ENCODE data around the gene SINHCAF.
A peak's percentile ranks its signal among the peaks of the same experiment; 100 is the strongest.

Gene SINHCAF

GRCh38 chr12:31233061-31233730 lies 92.8 kb downstream of the SINHCAF start:
- no peak overlapping the region for H3K4me2 ChIP-seq (ENCODE audit: low read length, poor library complexity, severe bottlenecking)
- H3K4me3 ChIP-seq (ENCODE audit: insufficient read depth in 1 of 2, low read depth in 1 of 2, low read length in 2 of 2) = no peak overlapping the region
- H3K27ac ChIP-seq (ENCODE audit: low read length, poor library complexity, severe bottlenecking) = no peak overlapping the region
- no peaks in the 10 kb centered on the region for H3K79me1 ChIP-seq (replicated peaks; ENCODE audit: low read length, poor library complexity, severe bottlenecking)
- no peak overlapping the region for H2AK5ac ChIP-seq (ENCODE audit: low read length, severe bottlenecking)
- H3K27me3 ChIP-seq (ENCODE audit: control insufficient read depth in 1 of 2, insufficient read depth in 1 of 2, low read length in 2 of 2) = peaks cover 58 to 73% of the 10 kb centered on the region in 2 experiments
- H3K23ac ChIP-seq (ENCODE audit: low read length in 2 of 2) = no peak overlapping the region
- H2BK120ac ChIP-seq (ENCODE audit: low read depth, low read length) = no peak overlapping the region
- H2BK5ac ChIP-seq (ENCODE audit: low read depth, low read length, poor library complexity, severe bottlenecking) = no peak overlapping the region
- no peak for DNase-seq
- H3K9me3 ChIP-seq (ENCODE audit: control insufficient read depth, low read length) = peaks cover 15% of the 10 kb centered on the region
- 64% methylated on average over 5 of the region's 5 CpGs for WGBS
- no peak overlapping the region for H4K8ac ChIP-seq (ENCODE audit: low read length)
- no peak overlapping the region for H2AFZ ChIP-seq (ENCODE audit: low read depth, low read length)
- H3K4ac ChIP-seq (ENCODE audit: low read depth in 1 of 2, low read length in 2 of 2) = no peak overlapping the region
- no peak overlapping the region for H2BK15ac ChIP-seq (ENCODE audit: low read depth, poor library complexity, severe bottlenecking)
- peak overlapping the region in 1 of 2 experiments; percentile 35 for H3K14ac ChIP-seq (ENCODE audit: low read length in 2 of 2)
- H3K9ac ChIP-seq (ENCODE audit: low read length) = no peak overlapping the region
- H2BK12ac ChIP-seq (ENCODE audit: low read length in 2 of 2) = no peak overlapping the region
- peaks cover 4% of the 10 kb centered on the region for H3K4me1 ChIP-seq (ENCODE audit: control insufficient read depth, insufficient read depth, low read depth, low read length)
- no peaks in the 10 kb centered on the region for H3K36me3 ChIP-seq (ENCODE audit: control insufficient read depth in 1 of 2, insufficient read depth in 2 of 2, low read depth in 1 of 2, low read length in 2 of 2)
- no peak overlapping the region for H4K91ac ChIP-seq (ENCODE audit: low read length)
- H3K18ac ChIP-seq (ENCODE audit: low read depth in 1 of 2, low read length in 2 of 2) = no peak overlapping the region

DNA sequence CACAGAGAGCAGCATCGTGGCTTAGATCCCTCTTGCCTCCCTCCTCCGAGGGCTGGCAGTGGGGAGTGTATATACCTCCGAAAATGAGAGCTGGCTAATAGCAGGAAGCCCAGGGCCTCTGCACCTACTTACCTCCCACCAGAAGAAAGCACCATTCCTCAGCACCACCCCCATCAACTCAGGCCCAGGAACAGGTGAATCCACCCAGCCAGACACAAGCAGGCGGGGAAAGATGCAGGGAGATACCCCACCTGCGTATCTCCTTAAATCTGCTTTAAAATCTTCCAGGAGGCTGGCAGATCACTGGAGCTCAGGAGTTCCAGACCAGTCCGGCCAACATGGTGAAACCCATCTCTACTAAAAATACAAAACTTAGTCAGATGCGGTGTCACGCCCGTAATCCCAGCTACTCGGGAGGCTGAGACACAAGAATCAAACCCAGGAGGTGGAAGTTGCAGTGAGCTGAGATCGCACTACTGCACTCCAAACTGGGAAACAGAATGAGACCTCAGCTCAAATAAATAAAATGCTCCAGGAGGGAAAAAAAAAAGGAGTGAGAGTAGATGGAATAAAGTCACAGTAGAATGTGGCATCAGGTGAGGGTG lies 93.5 kb downstream of the SINHCAF start:
- Histone ChIP-seq H3K27me3 (ENCODE audit: control insufficient read depth in 1 of 2, insufficient read depth in 1 of 2, low read length in 2 of 2) (peaks cover 51 to 66% of the 10 kb centered on the region in 2 experiments), H3K79me1 (replicated peaks; ENCODE audit: low read length, poor library complexity, severe bottlenecking) (no peaks in the 10 kb centered on the region), H3K14ac (ENCODE audit: low read length in 2 of 2) (no peak overlapping the region), H2BK5ac (ENCODE audit: low read depth, low read length, poor library complexity, severe bottlenecking) (no peak overlapping the region), H3K36me3 (ENCODE audit: control insufficient read depth in 1 of 2, insufficient read depth in 2 of 2, low read depth in 1 of 2, low read length in 2 of 2) (no peaks in the 10 kb centered on the region), H3K4me3 (ENCODE audit: insufficient read depth in 1 of 2, low read depth in 1 of 2, low read length in 2 of 2) (no peak overlapping the region), H4K8ac (ENCODE audit: low read length) (no peak overlapping the region), H4K91ac (ENCODE audit: low read length) (no peak overlapping the region), H2BK15ac (ENCODE audit: low read depth, poor library complexity, severe bottlenecking) (no peak overlapping the region), H3K4me2 (ENCODE audit: low read length, poor library complexity, severe bottlenecking) (no peak overlapping the region), H3K4ac (ENCODE audit: low read depth in 1 of 2, low read length in 2 of 2) (no peak overlapping the region), H2BK120ac (ENCODE audit: low read depth, low read length) (no peak overlapping the region), H3K4me1 (ENCODE audit: control insufficient read depth, insufficient read depth, low read depth, low read length) (peaks cover 4% of the 10 kb centered on the region), H3K27ac (ENCODE audit: low read length, poor library complexity, severe bottlenecking) (no peak overlapping the region), H3K9ac (ENCODE audit: low read length) (no peak overlapping the region), H2AFZ (ENCODE audit: low read depth, low read length) (no peak overlapping the region), H2BK12ac (ENCODE audit: low read length in 2 of 2) (no peak overlapping the region), H3K18ac (ENCODE audit: low read depth in 1 of 2, low read length in 2 of 2) (no peak overlapping the region), H3K23ac (ENCODE audit: low read length in 2 of 2) (no peak overlapping the region), H3K9me3 (ENCODE audit: control insufficient read depth, low read length) (peaks cover 15% of the 10 kb centered on the region), H2AK5ac (ENCODE audit: low read length, severe bottlenecking) (no peak overlapping the region)
- DNase-seq = no peak
- WGBS = 64% methylated on average over 10 of the region's 11 CpGs

GRCh38 chr12:31231611-31232360 lies 94.2 kb downstream of the SINHCAF start:
- DNase-seq = no peak
- H2AFZ ChIP-seq (ENCODE audit: low read depth, low read length) = no peak overlapping the region
- H2BK5ac ChIP-seq (ENCODE audit: low read depth, low read length, poor library complexity, severe bottlenecking) = no peak overlapping the region
- H4K91ac ChIP-seq (ENCODE audit: low read length) = no peak overlapping the region
- H2BK120ac ChIP-seq (ENCODE audit: low read depth, low read length) = no peak overlapping the region
- H3K9me3 ChIP-seq (ENCODE audit: control insufficient read depth, low read length) = peaks cover 15% of the 10 kb centered on the region
- H3K4me1 ChIP-seq (ENCODE audit: control insufficient read depth, insufficient read depth, low read depth, low read length) = peaks cover 4% of the 10 kb centered on the region
- H3K36me3 ChIP-seq (ENCODE audit: control insufficient read depth in 1 of 2, insufficient read depth in 2 of 2, low read depth in 1 of 2, low read length in 2 of 2) = no peaks in the 10 kb centered on the region
- H3K27me3 ChIP-seq (ENCODE audit: control insufficient read depth in 1 of 2, insufficient read depth in 1 of 2, low read length in 2 of 2) = peaks cover 44 to 59% of the 10 kb centered on the region in 2 experiments
- H2BK12ac ChIP-seq (ENCODE audit: low read length in 2 of 2) = no peak overlapping the region
- H4K8ac ChIP-seq (ENCODE audit: low read length) = no peak overlapping the region
- H3K4me2 ChIP-seq (ENCODE audit: low read length, poor library complexity, severe bottlenecking) = no peak overlapping the region
- H2AK5ac ChIP-seq (ENCODE audit: low read length, severe bottlenecking) = no peak overlapping the region
- H3K23ac ChIP-seq (ENCODE audit: low read length in 2 of 2) = no peak overlapping the region
- no peaks in the 10 kb centered on the region for H3K79me1 ChIP-seq (replicated peaks; ENCODE audit: low read length, poor library complexity, severe bottlenecking)
- 79% methylated on average over 14 of the region's 14 CpGs for WGBS
- H3K9ac ChIP-seq (ENCODE audit: low read length) = no peak overlapping the region
- H3K14ac ChIP-seq (ENCODE audit: low read length in 2 of 2) = no peak overlapping the region
- H3K4me3 ChIP-seq (ENCODE audit: insufficient read depth in 1 of 2, low read depth in 1 of 2, low read length in 2 of 2) = peak overlapping the region in 1 of 2 experiments; percentile 18
- no peak overlapping the region for H3K27ac ChIP-seq (ENCODE audit: low read length, poor library complexity, severe bottlenecking)
- H3K4ac ChIP-seq (ENCODE audit: low read depth in 1 of 2, low read length in 2 of 2) = no peak overlapping the region
- no peak overlapping the region for H3K18ac ChIP-seq (ENCODE audit: low read depth in 1 of 2, low read length in 2 of 2)
- no peak overlapping the region for H2BK15ac ChIP-seq (ENCODE audit: low read depth, poor library complexity, severe bottlenecking)
